Ovary (tissue), 10 donors: ENCODE results near the gene FAM209A. TPM values are rescaled to one million over a fixed set of nuclear protein-coding genes. Genes with fewer than 3 reads are reported as not detected.
"Not testable (repeated sequence)": the region's sequence is repeated elsewhere in the genome, so short reads cannot be mapped to it uniquely, and the experiment has no call there.

ENCODE experiments used
- DNase-seq, 5 donors: peaks; one replicate each; pipeline ENCODE4 v3.0.0-alpha.2; 2019 to 2020
- H3K27ac ChIP-seq, 2 donors: fragments of 200-600 bp; one replicate each; pipeline versions ENCODE4 v1.5.1 to v1.8.0; 2019 to 2022
- H3K27me3 ChIP-seq: fragments of 200-600 bp; one replicate; pipeline ENCODE4 v1.8.0; 2022
- H3K36me3 ChIP-seq: fragments of 200-600 bp; sonication (generic); one replicate; pipeline ENCODE4 v1.5.1; 2019
- H3K4me1 ChIP-seq: one replicate; pipeline ENCODE4 v1.8.1; 2013; ENCODE audit warnings: mild to moderate bottlenecking, moderate library complexity; ENCODE audit not compliant: insufficient read depth
- H3K4me3 ChIP-seq: fragments of 200-600 bp; sonication (generic); one replicate; pipeline ENCODE4 v1.5.1; 2017
- H3K9me3 ChIP-seq, 2 donors: fragments of 200-600 bp in 1 of 2; sonication (generic) in 1 of 2; one replicate each; pipeline versions ENCODE4 v1.5.1 to v1.8.1; 2013 to 2019; ENCODE audit warnings: mild to moderate bottlenecking in 1 of 2, moderate library complexity in 1 of 2
- CTCF ChIP-seq, 3 donors: fragments of 450-650 bp in 2 of 3; fragments of 200-600 bp in 1 of 3; IDR thresholded peaks; one replicate each; pipeline versions ENCODE4 v1.5.1 to v1.8.0; 2016 to 2022; ENCODE audit warnings: antibody characterized with exemption in 3 of 3, mild to moderate bottlenecking in 1 of 3
- EP300 ChIP-seq: sonication (generic); formaldehyde crosslinking; IDR thresholded peaks from one replicate; pipeline ENCODE4 v1.6.1; 2017; ENCODE audit warnings: antibody characterized with exemption
- POLR2A ChIP-seq: fragments of 450-650 bp; IDR thresholded peaks from one replicate; pipeline ENCODE4 v1.6.1; 2017; ENCODE audit warnings: antibody characterized with exemption, mild to moderate bottlenecking, moderate library complexity
- WGBS, 3 donors: extraction: QIAGEN DNeasy Blood & Tissue Kit in 1 of 3; methylation state at CpG; one replicate each; pipeline versions ENCODE4 v1.1.5 to v1.1.7; 2013 to 2017; 5-methylcytosine and 5-hydroxymethylcytosine counted together
- intact Hi-C, 4 donors: fragments of 100-400 bp; cut with DNase I; formaldehyde crosslinking; loops; one replicate each; pipeline versions ENCODE4 v1.11.0 to v1.15.1; 2022 to 2023
- long read RNA-seq, 3 donors: library from polyadenylated mRNA in 2 of 3; unstranded in 2 of 3; transcript quantifications; one replicate each; pipeline ENCODE4 v2.0.0 and lab custom pipeline, GENCODE V29; 2021 to 2026
- polyA plus RNA-seq, 2 donors: library from polyadenylated mRNA; stranded (reverse); fragments of 200-250 nt in 1 of 2; fragments of 350-450 nt in 1 of 2; fragmentation: Illumina TruSeq in 1 of 2; extraction: RNeasy Lipid Tissue Mini Kit (QIAGEN cat#74804) in 1 of 2; gene quantifications; one replicate each; pipeline ENCODE4 v1.2.3, GENCODE V29; 2013 to 2014
- total RNA-seq, 7 donors: library from RNA; depleted of rRNA in 2 of 7; stranded (reverse); fragments of >200 nt in 2 of 7; fragmentation: NEBNext Ultra II Directional in 3 of 7; extraction: Animal tissue kit (Norgen Biotek cat#: 25700) in 3 of 7; gene quantifications; one replicate each; pipeline versions ENCODE4 v1.1.0 to v1.2.4, GENCODE V29; 2016 to 2023
- donor health status: DM: no; HTN: no; CAD: no; lungs with moderate emphysema.
- donor health status: DM: no; HTN: no; CAD: no.
- donor health status: Bipolar disorder and iron deficiency.
- donor health status: DM: yes; HTN: yes; CAD: no.
- donor health status: DM: no; HTN: no; CAD: no.
- donor health status: DM: yes; HTN: yes; CAD: no.

FAM209A gene
- under 1 TPM in 1 of 7 donors, not detected in 6; 0.27 TPM for total RNA-seq
- under 1 TPM in 1 of 2 donors, not detected in 1; 0.18 TPM for polyA plus RNA-seq
- long read RNA-seq, donor 1 = 0 reads
- long read RNA-seq, donor 2 = 0 reads
- long read RNA-seq, donor 3, partial matches to known transcripts = 0 of 4 reads
- long read RNA-seq, donor 3, other reads (novel, unspliced or antisense) = 4 of 4 reads

- DNase-seq, H3K27me3 ChIP-seq, H3K27ac ChIP-seq, H3K4me1 ChIP-seq, H3K36me3 ChIP-seq, intact Hi-C loops, H3K4me3 ChIP-seq, H3K9me3 ChIP-seq: not testable (repeated sequence)
- 73 to 87% (median 77%) methylated on average over 6 to 7 of the region's 7 CpGs for WGBS, 3 donors
Measured at GRCh38 chr20:56524444-56524843, at the start of gene FAM209A. TSS of gene FAM209A (plus strand) at chr20:56524744. CDS start at chr20:56524809, 65 bp downstream.

GRCh38 chr20:56483970-56484369, 40.6 kb upstream of the FAM209A start:
- DNase-seq = no peak
- H3K9me3 ChIP-seq = no peaks in the 10 kb centered on the region
- intact Hi-C loops = no loop called here
- 47 to 65% (median 55%) methylated on average over 7 of the region's 7 CpGs for WGBS, 3 donors
- H3K27ac ChIP-seq = no peak overlapping the region
- H3K4me3 ChIP-seq = no peak overlapping the region
- H3K36me3 ChIP-seq = no peaks in the 10 kb centered on the region
- H3K27me3 ChIP-seq = no peaks in the 10 kb centered on the region
- no peak for TF ChIP-seq EP300
- no peak for TF ChIP-seq CTCF (IDR thresholded peaks at IDR 0.05)
- no peak for TF ChIP-seq POLR2A
- H3K4me1 ChIP-seq = peaks cover 1% of the 10 kb centered on the region

GRCh38 chr20:56487216-56487615, 37.3 kb upstream of the FAM209A start:
- H3K36me3 ChIP-seq = no peaks in the 10 kb centered on the region
- no peak overlapping the region for H3K4me3 ChIP-seq
- 85 to 86% (median 86%) methylated on average over 11 of the region's 11 CpGs for WGBS, 3 donors

GRCh38 chr20:56488566-56488965, 36.0 kb upstream of the FAM209A start:
- no peaks in the 10 kb centered on the region for H3K4me1 ChIP-seq
- H3K27me3 ChIP-seq = no peaks in the 10 kb centered on the region
- no peaks in the 10 kb centered on the region for H3K9me3 ChIP-seq
- DNase-seq = no peak
- TF ChIP-seq POLR2A (no peak), CTCF (IDR thresholded peaks at IDR 0.05) (no peak), EP300 (no peak)
- intact Hi-C loops = no loop called here
- no peak overlapping the region for H3K27ac ChIP-seq
- 93 to 97% (median 95%) methylated on average over 5 of the region's 5 CpGs for WGBS, 3 donors
- H3K36me3 ChIP-seq = no peaks in the 10 kb centered on the region
- no peak overlapping the region for H3K4me3 ChIP-seq

More at GRCh38 chr20:56487216-56487615, 37.3 kb upstream of the FAM209A start:
- Histone ChIP-seq H3K27ac (no peak overlapping the region), H3K27me3 (no peaks in the 10 kb centered on the region), H3K9me3 (no peaks in the 10 kb centered on the region), H3K4me1 (no peaks in the 10 kb centered on the region)
- TF ChIP-seq EP300 (no peak), CTCF (IDR thresholded peaks at IDR 0.05) (no peak), POLR2A (no peak)
- no peak for DNase-seq
- intact Hi-C loops = no loop called here

- no peak for DNase-seq
- 76 to 94% (median 86%) methylated on average over 1 of the region's 1 CpG for WGBS, 3 donors
- TF ChIP-seq EP300 (no peak), CTCF (IDR thresholded peaks at IDR 0.05) (no peak), POLR2A (no peak)
- Histone ChIP-seq H3K27me3 (no peaks in the 10 kb centered on the region), H3K9me3 (no peaks in the 10 kb centered on the region), H3K27ac (no peak overlapping the region), H3K4me1 (peaks cover 1% of the 10 kb centered on the region), H3K4me3 (no peak overlapping the region), H3K36me3 (no peaks in the 10 kb centered on the region)
- intact Hi-C loops = no loop called here
Measured at GRCh38 chr20:56501116-56501515, 23.4 kb upstream of the FAM209A start.
